PFSK-1 (cell line): ENCODE results near the gene IQCM.

ENCODE experiments used
- FOXP2 ChIP-seq: optimal IDR thresholded peaks from 2 replicates; pipeline ENCODE3; 2011; ENCODE audit warnings: borderline replicate concordance, control low read depth, inconsistent platforms; ENCODE audit not compliant: insufficient read depth; ENCODE audit errors: extremely low read length, extremely low read depth
- POLR2AphosphoS5 ChIP-seq: IDR thresholded peaks from 2 replicates; pipeline ENCODE4 v1.6.1; 2012; ENCODE audit warnings: low read depth, mild to moderate bottlenecking, control low read depth, low read length, moderate library complexity
- REST ChIP-seq, 2 experiments: IDR thresholded peaks; 2 replicates each; pipeline versions ENCODE4 v1.6.1 to v1.8.0; 2011 to 2012; ENCODE audit warnings: low read depth in 2 of 2, low read length in 2 of 2, control low read depth in 1 of 2, inconsistent platforms in 1 of 2, mild to moderate bottlenecking in 1 of 2, moderate library complexity in 1 of 2; ENCODE audit not compliant: insufficient read depth in 1 of 2
- SIN3A ChIP-seq: IDR thresholded peaks from 2 replicates; pipeline ENCODE4 v1.6.1; 2012; ENCODE audit warnings: mild to moderate bottlenecking, low read length, moderate library complexity, borderline replicate concordance; ENCODE audit not compliant: insufficient read depth
- TAF1 ChIP-seq: IDR thresholded peaks from 2 replicates; pipeline ENCODE4 v1.6.1; 2012; ENCODE audit warnings: low read length, control low read depth, borderline replicate concordance; ENCODE audit not compliant: insufficient read depth

Gene IQCM

DNA sequence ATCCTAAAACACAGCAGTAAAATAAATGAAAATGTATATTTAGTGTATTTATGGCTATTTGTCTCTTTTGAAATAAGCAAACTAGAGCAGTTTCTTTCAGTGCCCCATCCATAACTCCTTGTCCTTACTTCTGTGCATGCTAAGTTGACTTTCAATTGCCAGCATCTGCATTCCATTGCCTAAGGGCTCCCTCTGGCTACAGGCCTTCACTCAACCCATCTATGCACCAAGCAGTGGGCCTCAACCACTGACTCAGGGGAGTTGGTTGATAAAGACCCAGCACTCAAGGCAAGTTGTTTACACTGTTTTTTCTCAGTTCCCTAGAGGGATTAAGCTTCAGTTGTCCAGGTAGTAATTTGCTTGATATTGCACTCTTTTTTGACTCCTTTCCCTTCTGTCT, 265.7 kb downstream of the IQCM start:
- TF ChIP-seq POLR2AphosphoS5 (no peak), TAF1 (no peak), SIN3A (no peak), FOXP2 (no peak), REST (IDR thresholded peaks at IDR 0.05; ENCODE audit: insufficient read depth in 1 of 2, low read depth in 2 of 2, low read length in 2 of 2) (no peak)

DNA sequence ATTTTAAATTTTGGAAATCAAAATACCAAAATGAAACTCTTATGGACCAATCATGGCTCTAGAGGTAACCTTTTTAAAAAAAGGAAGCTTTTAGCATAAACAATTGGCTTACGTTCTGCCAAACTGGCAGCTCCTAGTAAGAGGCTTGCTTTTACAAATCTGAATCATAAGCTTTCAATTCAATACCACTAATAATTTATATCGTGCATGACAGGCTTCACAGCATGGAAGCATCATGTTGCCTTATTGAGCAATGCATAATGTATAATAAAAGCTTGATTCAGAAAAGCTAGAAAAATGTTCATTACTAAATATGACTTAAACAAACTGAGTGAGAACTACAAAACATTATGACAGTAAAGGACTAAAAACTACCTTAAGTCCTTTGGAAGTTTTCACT, 280.9 kb downstream of the IQCM start:
- TF ChIP-seq POLR2AphosphoS5 = no peak
- TF ChIP-seq REST (IDR thresholded peaks at IDR 0.05; ENCODE audit: insufficient read depth in 1 of 2, low read depth in 2 of 2, low read length in 2 of 2) = no peak
- TF ChIP-seq TAF1 = no peak
- no peak for TF ChIP-seq SIN3A
- TF ChIP-seq FOXP2 = no peak

GRCh38 chr4:149531861-149532260, 283.8 kb downstream of the IQCM start:
- TF ChIP-seq TAF1 (no peak), FOXP2 (no peak), REST (IDR thresholded peaks at IDR 0.05; ENCODE audit: insufficient read depth in 1 of 2, low read depth in 2 of 2, low read length in 2 of 2) (no peak), SIN3A (no peak), POLR2AphosphoS5 (no peak)

DNA sequence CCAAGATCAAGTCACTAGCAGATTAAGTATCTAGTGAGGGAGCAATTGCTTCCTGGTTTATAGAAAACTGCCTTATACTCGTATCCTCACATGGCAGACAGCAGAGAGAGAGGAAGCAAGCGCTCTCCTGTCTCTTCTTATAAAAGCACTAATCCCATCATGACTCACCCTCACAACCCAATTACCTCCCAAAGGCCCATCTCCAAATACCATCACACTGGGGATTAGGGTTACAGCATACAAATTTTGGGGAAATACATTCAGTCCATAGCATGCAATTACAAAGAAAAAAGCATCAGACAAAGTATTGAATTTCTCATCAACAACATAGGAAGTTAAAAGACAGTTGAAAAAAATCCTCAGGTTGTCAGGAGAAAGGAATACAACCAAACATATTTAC, 292.6 kb downstream of the IQCM start:
- TF ChIP-seq TAF1 (no peak), POLR2AphosphoS5 (no peak), SIN3A (no peak), REST (IDR thresholded peaks at IDR 0.05; ENCODE audit: insufficient read depth in 1 of 2, low read depth in 2 of 2, low read length in 2 of 2) (no peak), FOXP2 (no peak)

GRCh38 chr4:149521611-149522425, 293.8 kb downstream of the IQCM start:
- TF ChIP-seq FOXP2 (no peak), POLR2AphosphoS5 (no peak), TAF1 (no peak), SIN3A (no peak), REST (IDR thresholded peaks at IDR 0.05; ENCODE audit: insufficient read depth in 1 of 2, low read depth in 2 of 2, low read length in 2 of 2) (no peak)
